ENCODE results near the gene COMT.
"Not testable (repeated sequence)": the region's sequence is repeated elsewhere in the genome, so short reads cannot be mapped to it uniquely, and the experiment has no call there.

The COMT gene

GRCh38 chr22:19916941-19917340 is 24.6 kb upstream of the COMT start:
- no peak overlapping the region for H3K27ac ChIP-seq (ENCODE audit: low read depth, low read length)

GRCh38 chr22:19917389-19918138 is 24.0 kb upstream of the COMT start:
- H3K27ac ChIP-seq (ENCODE audit: low read depth, low read length): no peak overlapping the region
- H3K27me3 ChIP-seq (ENCODE audit: control insufficient read depth in 1 of 2, insufficient read depth in 2 of 2, low read length in 2 of 2): no peaks in the 10 kb centered on the region
- H3K4me3 ChIP-seq (ENCODE audit: low read depth in 1 of 2, low read length in 2 of 2): no peak overlapping the region
- H3K36me3 ChIP-seq (ENCODE audit: control insufficient read depth in 1 of 2, insufficient read depth in 2 of 2, low read length in 2 of 2): peaks cover 23 to 48% of the 10 kb centered on the region in 2 donors
- H3K9ac ChIP-seq (ENCODE audit: low read depth in 1 of 2, low read length in 2 of 2): no peak overlapping the region
- peaks cover 0 to 4% of the 10 kb centered on the region in 2 donors for H3K4me1 ChIP-seq (ENCODE audit: control insufficient read depth in 1 of 2, insufficient read depth in 2 of 2, low read length in 2 of 2)
- no peaks in the 10 kb centered on the region for H3K9me3 ChIP-seq (ENCODE audit: control insufficient read depth in 1 of 2, low read length in 2 of 2)

More at GRCh38 chr22:19916941-19917340, 24.6 kb upstream of the COMT start:
- H3K36me3 ChIP-seq (ENCODE audit: control insufficient read depth in 1 of 2, insufficient read depth in 2 of 2, low read length in 2 of 2): peaks cover 23 to 49% of the 10 kb centered on the region in 2 donors
- no peaks in the 10 kb centered on the region for H3K9me3 ChIP-seq (ENCODE audit: control insufficient read depth in 1 of 2, low read length in 2 of 2)
- no peak overlapping the region for H3K4me3 ChIP-seq (ENCODE audit: low read depth in 1 of 2, low read length in 2 of 2)
- H3K9ac ChIP-seq (ENCODE audit: low read depth in 1 of 2, low read length in 2 of 2): no peak overlapping the region
- peaks cover 0 to 4% of the 10 kb centered on the region in 2 donors for H3K4me1 ChIP-seq (ENCODE audit: control insufficient read depth in 1 of 2, insufficient read depth in 2 of 2, low read length in 2 of 2)
- no peaks in the 10 kb centered on the region for H3K27me3 ChIP-seq (ENCODE audit: control insufficient read depth in 1 of 2, insufficient read depth in 2 of 2, low read length in 2 of 2)

GRCh38 chr22:19918332-19919106 is 23.1 kb upstream of the COMT start:
- no peak overlapping the region for H3K9ac ChIP-seq (ENCODE audit: low read depth in 1 of 2, low read length in 2 of 2)
- no peak overlapping the region for H3K4me3 ChIP-seq (ENCODE audit: low read depth in 1 of 2, low read length in 2 of 2)
- no peak overlapping the region for H3K27ac ChIP-seq (ENCODE audit: low read depth, low read length)
- H3K4me1 ChIP-seq (ENCODE audit: control insufficient read depth in 1 of 2, insufficient read depth in 2 of 2, low read length in 2 of 2): peaks cover 0 to 4% of the 10 kb centered on the region in 2 donors
- H3K27me3 ChIP-seq (ENCODE audit: control insufficient read depth in 1 of 2, insufficient read depth in 2 of 2, low read length in 2 of 2): no peaks in the 10 kb centered on the region
- H3K36me3 ChIP-seq (ENCODE audit: control insufficient read depth in 1 of 2, insufficient read depth in 2 of 2, low read length in 2 of 2): peaks cover 23 to 43% of the 10 kb centered on the region in 2 donors
- H3K9me3 ChIP-seq (ENCODE audit: control insufficient read depth in 1 of 2, low read length in 2 of 2): no peaks in the 10 kb centered on the region

- no peaks in the 10 kb centered on the region for H3K9me3 ChIP-seq (ENCODE audit: control insufficient read depth in 1 of 2, low read length in 2 of 2)
- no peak overlapping the region for H3K4me3 ChIP-seq (ENCODE audit: low read depth in 1 of 2, low read length in 2 of 2)
- no peak overlapping the region for H3K27ac ChIP-seq (ENCODE audit: low read depth, low read length)
- peaks cover 17 to 32% of the 10 kb centered on the region in 2 donors for H3K36me3 ChIP-seq (ENCODE audit: control insufficient read depth in 1 of 2, insufficient read depth in 2 of 2, low read length in 2 of 2)
- no peaks in the 10 kb centered on the region for H3K27me3 ChIP-seq (ENCODE audit: control insufficient read depth in 1 of 2, insufficient read depth in 2 of 2, low read length in 2 of 2)
- no peak overlapping the region for H3K9ac ChIP-seq (ENCODE audit: low read depth in 1 of 2, low read length in 2 of 2)
- peaks cover 0 to 4% of the 10 kb centered on the region in 2 donors for H3K4me1 ChIP-seq (ENCODE audit: control insufficient read depth in 1 of 2, insufficient read depth in 2 of 2, low read length in 2 of 2)
These were observed 21.7 kb upstream of the COMT start for GRCh38 chr22:19919701-19920363.

- Histone ChIP-seq H3K9me3 (ENCODE audit: control insufficient read depth in 1 of 2, low read length in 2 of 2) (no peaks in the 10 kb centered on the region), H3K9ac (ENCODE audit: low read depth in 1 of 2, low read length in 2 of 2) (no peak overlapping the region), H3K27me3 (ENCODE audit: control insufficient read depth in 1 of 2, insufficient read depth in 2 of 2, low read length in 2 of 2) (no peaks in the 10 kb centered on the region), H3K27ac (ENCODE audit: low read depth, low read length) (no peak overlapping the region), H3K4me1 (ENCODE audit: control insufficient read depth in 1 of 2, insufficient read depth in 2 of 2, low read length in 2 of 2) (no peaks in the 10 kb centered on the region), H3K36me3 (ENCODE audit: control insufficient read depth in 1 of 2, insufficient read depth in 2 of 2, low read length in 2 of 2) (peaks cover 7 to 18% of the 10 kb centered on the region in 2 donors), H3K4me3 (ENCODE audit: low read depth in 1 of 2, low read length in 2 of 2) (no peak overlapping the region)
These were observed 20.0 kb upstream of the COMT start for GRCh38 chr22:19921544-19922081.

GRCh38 chr22:19923914-19924513 is 17.6 kb upstream of the COMT start:
- Histone ChIP-seq H3K9me3 (ENCODE audit: control insufficient read depth in 1 of 2, low read length in 2 of 2) (no peaks in the 10 kb centered on the region), H3K4me3 (ENCODE audit: low read depth in 1 of 2, low read length in 2 of 2) (no peak overlapping the region), H3K9ac (ENCODE audit: low read depth in 1 of 2, low read length in 2 of 2) (no peak overlapping the region), H3K27me3 (ENCODE audit: control insufficient read depth in 1 of 2, insufficient read depth in 2 of 2, low read length in 2 of 2) (no peaks in the 10 kb centered on the region), H3K36me3 (ENCODE audit: control insufficient read depth in 1 of 2, insufficient read depth in 2 of 2, low read length in 2 of 2) (no peaks in the 10 kb centered on the region), H3K4me1 (ENCODE audit: control insufficient read depth in 1 of 2, insufficient read depth in 2 of 2, low read length in 2 of 2) (no peaks in the 10 kb centered on the region), H3K27ac (ENCODE audit: low read depth, low read length) (no peak overlapping the region)

- H3K9ac ChIP-seq (ENCODE audit: low read depth in 1 of 2, low read length in 2 of 2); H3K4me3 ChIP-seq (ENCODE audit: low read depth in 1 of 2, low read length in 2 of 2); H3K27ac ChIP-seq (ENCODE audit: low read depth, low read length); H3K9me3 ChIP-seq (ENCODE audit: control insufficient read depth in 1 of 2, low read length in 2 of 2); H3K27me3 ChIP-seq (ENCODE audit: control insufficient read depth in 1 of 2, insufficient read depth in 2 of 2, low read length in 2 of 2); H3K4me1 ChIP-seq (ENCODE audit: control insufficient read depth in 1 of 2, insufficient read depth in 2 of 2, low read length in 2 of 2); H3K36me3 ChIP-seq (ENCODE audit: control insufficient read depth in 1 of 2, insufficient read depth in 2 of 2, low read length in 2 of 2): not testable (repeated sequence)
These were observed 15.5 kb upstream of the COMT start for GRCh38 chr22:19926028-19926427.

- Histone ChIP-seq H3K27ac (ENCODE audit: low read depth, low read length) (no peak overlapping the region), H3K4me3 (ENCODE audit: low read depth in 1 of 2, low read length in 2 of 2) (no peak overlapping the region), H3K4me1 (ENCODE audit: control insufficient read depth in 1 of 2, insufficient read depth in 2 of 2, low read length in 2 of 2) (peaks cover 0 to 2% of the 10 kb centered on the region in 2 donors), H3K9me3 (ENCODE audit: control insufficient read depth in 1 of 2, low read length in 2 of 2) (no peaks in the 10 kb centered on the region), H3K36me3 (ENCODE audit: control insufficient read depth in 1 of 2, insufficient read depth in 2 of 2, low read length in 2 of 2) (no peaks in the 10 kb centered on the region), H3K27me3 (ENCODE audit: control insufficient read depth in 1 of 2, insufficient read depth in 2 of 2, low read length in 2 of 2) (no peaks in the 10 kb centered on the region), H3K9ac (ENCODE audit: low read depth in 1 of 2, low read length in 2 of 2) (no peak overlapping the region)
These were observed 13.9 kb upstream of the COMT start for GRCh38 chr22:19927696-19928095.

GRCh38 chr22:19928207-19928606 is 13.4 kb upstream of the COMT start:
- H3K4me1 ChIP-seq (ENCODE audit: control insufficient read depth in 1 of 2, insufficient read depth in 2 of 2, low read length in 2 of 2): peaks cover 0 to 7% of the 10 kb centered on the region in 2 donors

More at GRCh38 chr22:19928207-19928606, 13.4 kb upstream of the COMT start:
- Histone ChIP-seq H3K27me3 (ENCODE audit: control insufficient read depth in 1 of 2, insufficient read depth in 2 of 2, low read length in 2 of 2) (no peaks in the 10 kb centered on the region), H3K4me3 (ENCODE audit: low read depth in 1 of 2, low read length in 2 of 2) (no peak overlapping the region), H3K9me3 (ENCODE audit: control insufficient read depth in 1 of 2, low read length in 2 of 2) (no peaks in the 10 kb centered on the region), H3K27ac (ENCODE audit: low read depth, low read length) (no peak overlapping the region), H3K9ac (ENCODE audit: low read depth in 1 of 2, low read length in 2 of 2) (no peak overlapping the region), H3K36me3 (ENCODE audit: control insufficient read depth in 1 of 2, insufficient read depth in 2 of 2, low read length in 2 of 2) (no peaks in the 10 kb centered on the region)
